HG03354 (cell line): ENCODE measurements around the gene GORASP1.

ENCODE experiments used
- ATAC-seq: cut with Tn5 transposase; IDR thresholded peaks from one replicate; pipeline ENCODE4 v1.9.1; 2021; ENCODE audit warnings: mild to moderate bottlenecking; ENCODE audit not compliant: unreplicated experiment, poor library complexity, severe bottlenecking

Gene GORASP1

GRCh38 chr3:39142067-39142466, 34.6 kb upstream of the GORASP1 start:
- ATAC-seq = no peak

DNA sequence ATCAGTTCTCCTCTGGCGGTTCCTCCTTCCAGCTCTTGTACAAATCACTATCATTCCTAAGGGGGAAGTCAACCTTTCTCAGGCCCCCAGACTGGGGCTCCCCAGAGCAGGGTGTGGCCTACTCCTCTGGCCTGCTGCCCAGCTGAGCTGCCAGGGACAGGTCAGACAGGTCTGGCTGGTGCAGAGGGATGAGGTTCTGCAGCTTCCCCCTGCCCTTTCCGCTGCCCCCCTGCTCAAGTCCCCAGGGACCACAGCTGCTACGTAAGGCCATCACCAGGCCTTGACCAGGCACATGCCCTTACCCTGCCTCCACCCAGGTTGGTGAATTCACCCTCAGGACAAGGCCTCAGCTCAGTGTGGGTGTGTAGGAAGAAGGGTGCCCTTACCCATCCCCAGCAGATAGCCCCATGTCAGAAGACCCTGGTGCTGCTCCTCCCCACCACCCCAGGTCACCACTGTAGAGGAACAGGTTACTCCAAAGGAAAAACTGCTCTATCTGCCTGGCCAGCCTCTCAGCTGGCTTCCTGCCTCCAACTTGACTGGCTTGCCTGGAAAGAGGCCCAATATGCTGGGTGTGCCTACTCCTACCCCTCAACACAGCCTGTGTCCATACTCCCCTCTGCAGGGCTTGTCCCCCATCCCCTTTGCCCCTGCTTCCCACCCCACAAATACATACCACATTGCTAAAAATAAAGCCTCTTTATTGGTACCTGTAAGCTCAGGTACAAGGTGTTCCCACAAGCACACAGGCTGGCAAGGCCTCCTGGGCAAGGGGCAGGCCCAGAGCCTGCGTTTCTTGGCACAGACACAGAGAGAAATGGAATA, 34.0 kb upstream of the GORASP1 start:
- ATAC-seq = no peak

DNA sequence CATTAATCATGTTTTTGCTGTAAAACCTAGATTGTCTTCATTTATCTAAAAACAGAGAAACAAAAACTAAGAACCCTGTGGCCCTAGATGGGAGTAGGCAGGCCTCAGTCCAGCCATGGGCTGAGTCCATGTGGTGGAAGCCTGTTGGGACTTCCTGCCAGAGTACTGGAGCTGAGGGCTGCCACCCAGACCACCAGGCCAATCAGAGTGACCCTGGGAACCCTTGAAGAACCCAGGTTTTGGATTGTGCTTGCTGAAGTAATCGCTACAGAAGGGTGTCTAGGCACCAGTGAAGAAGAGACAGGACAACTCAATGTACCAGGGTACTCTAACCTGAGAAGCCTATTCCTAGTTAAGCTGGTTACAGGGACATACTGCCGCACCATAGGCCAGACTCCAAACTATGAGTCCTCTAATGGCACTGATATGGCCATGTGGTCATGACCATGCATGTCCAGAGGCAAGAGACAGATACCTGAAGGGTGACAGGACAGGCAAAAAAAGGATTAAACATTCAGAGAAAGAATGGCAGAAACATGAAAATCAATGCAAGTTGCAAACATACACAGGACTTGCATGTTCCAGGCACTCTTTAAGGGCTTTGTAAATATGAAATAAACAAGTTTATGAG, 33.0 kb upstream of the GORASP1 start:
- no peak for ATAC-seq

- ATAC-seq = no peak
These were observed 32.0 kb upstream of the GORASP1 start for GRCh38 chr3:39139442-39139841.

DNA sequence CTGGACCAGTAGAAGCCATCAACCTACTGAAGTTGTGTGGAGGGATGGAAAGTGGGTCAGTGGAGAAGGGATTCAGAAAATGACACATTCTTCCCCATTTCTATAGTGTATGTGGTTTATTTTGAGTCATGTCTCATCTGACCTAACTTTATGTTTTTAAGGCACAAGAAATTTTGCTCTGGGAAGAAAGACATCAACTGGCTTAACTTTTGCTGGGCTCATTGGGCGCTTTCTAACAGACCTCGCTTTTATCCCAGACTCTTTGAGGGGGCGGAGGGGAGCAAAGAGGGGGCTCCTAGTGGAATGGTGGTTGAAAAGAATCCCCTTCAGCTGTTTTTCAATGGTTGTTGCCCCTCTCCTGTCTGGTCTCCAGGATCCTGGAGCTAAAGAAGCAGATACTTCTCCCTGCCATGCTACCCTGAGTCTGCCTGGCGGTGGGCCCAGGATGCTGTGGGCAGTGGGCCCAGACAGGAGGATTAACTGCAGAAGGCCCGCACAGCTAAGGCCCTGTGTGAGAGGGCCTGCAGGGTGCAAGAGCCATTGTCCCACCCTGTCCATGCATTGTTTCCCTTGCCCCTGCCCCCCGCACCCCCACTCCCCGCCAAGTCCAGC, 31.5 kb upstream of the GORASP1 start:
- ATAC-seq = no peak

- ATAC-seq = no peak
These were observed 30.8 kb upstream of the GORASP1 start for GRCh38 chr3:39137991-39138803.

DNA sequence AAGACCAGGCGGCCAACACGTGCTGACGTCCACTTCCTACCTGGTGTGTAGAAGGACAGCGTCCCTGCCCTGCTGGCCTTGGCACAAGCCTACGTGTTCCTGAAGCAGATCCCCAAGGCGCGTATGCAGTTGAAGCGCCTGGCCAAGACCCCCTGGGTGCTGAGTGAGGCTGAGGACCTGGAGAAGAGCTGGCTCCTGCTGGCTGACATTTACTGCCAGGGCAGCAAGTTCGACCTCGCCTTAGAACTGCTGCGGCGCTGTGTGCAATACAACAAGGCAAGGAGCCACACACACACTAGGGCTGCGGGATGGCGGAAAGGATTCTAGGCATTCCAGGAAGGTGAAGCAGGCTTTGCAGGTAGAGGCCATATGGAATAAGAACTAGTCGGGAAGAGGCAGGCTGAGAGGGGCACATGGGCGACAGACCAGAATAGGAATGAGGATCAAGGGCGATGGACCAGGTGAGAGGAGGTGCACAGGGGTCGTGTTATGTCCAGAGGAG, 30.1 kb upstream of the GORASP1 start:
- no peak for ATAC-seq

GRCh38 chr3:39136533-39137434, 29.4 kb upstream of the GORASP1 start:
- no peak for ATAC-seq

DNA sequence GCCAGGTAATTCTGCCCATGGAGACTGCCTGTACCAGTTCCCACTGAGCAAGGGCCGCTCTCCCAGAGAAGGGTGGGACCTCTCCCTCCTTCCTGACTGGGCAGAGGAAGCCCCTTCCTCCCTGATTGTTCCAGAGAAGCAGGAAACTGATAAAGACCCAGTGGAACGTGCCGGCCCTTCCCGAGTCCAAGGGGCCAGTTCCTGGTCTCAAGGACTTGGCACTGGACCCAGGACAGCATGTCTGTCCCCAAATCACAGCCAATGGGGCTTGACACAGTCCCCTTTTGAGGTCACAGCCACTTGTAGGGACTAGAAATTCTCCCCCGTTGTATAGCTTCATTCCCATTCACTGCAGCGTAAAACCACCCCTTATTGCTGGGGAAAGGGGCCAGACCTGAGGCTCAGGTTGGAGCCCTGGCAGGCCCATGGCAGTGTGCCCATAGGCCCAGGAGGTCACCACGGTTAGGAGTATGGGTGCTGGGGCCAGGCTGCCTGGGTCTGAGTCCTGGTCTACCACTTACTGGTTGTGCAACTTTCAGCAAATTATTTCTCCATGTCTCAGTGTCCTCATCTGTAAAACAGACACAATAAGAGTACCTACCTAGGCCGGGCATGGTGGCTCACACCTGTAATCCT, 27.9 kb upstream of the GORASP1 start:
- no peak for ATAC-seq

DNA sequence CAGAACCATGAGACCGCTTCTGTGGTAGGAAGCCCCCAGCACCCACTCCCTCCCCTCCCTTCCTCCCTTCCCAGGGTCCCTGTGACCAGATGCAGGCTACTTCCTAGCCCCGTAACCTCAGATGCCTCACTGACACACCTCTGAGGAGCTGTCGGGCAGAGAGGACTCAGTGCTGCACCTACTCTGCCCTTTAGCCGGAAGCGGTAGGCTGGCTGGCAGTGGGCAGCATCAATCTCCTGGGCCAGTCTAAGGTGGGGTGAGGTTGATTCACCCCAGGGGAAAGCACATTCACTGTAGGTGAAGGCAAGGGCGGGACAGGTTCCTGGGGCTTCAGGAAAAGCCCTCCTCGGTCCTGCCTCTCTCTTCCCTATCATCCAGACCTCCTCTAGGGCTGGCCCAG, 26.9 kb upstream of the GORASP1 start:
- ATAC-seq = no peak

DNA sequence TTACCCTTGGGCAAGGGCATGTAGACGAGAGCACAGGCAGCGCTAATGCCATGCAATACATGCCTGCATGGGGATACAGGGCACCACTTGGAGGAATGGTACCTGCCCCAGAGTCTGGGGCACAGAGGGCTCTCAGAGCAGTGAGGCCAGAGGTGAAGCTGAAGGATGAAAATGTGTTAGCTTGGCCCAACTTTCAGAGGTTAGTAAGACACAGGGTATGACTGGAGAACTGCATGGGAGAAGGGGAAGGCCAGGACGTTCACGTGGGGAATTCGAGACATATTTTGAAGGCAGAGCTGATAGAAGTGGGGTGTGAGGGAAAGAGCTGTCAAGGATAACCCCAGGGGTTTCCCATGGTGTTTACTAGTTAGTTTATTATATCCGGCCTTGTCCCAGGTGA, 26.4 kb upstream of the GORASP1 start:
- no peak for ATAC-seq

DNA sequence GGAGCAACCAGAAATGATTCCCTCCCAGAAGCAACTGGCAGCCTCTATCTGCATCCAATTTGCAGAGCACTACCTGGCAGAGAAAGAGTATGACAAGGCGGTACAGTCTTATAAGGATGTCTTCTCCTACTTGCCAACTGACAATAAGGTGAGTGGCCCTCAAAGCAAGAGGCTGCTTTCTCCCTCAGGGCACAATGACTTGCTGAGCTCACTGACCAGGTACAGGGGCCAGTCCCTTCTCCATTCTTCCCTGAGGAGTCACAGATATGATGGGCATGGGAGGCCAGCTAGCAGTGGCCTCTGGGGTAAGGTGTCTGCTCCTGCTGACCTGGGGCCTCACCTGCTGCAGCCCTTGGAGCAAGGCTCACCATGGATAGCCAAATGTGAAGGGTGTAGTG, 25.7 kb upstream of the GORASP1 start:
- ATAC-seq = no peak

- no peak for ATAC-seq
These were observed 25.0 kb upstream of the GORASP1 start for GRCh38 chr3:39132096-39133092.

GRCh38 chr3:39130693-39131265, 23.4 kb upstream of the GORASP1 start:
- ATAC-seq = no peak

- ATAC-seq = no peak
These were observed 22.6 kb upstream of the GORASP1 start for GRCh38 chr3:39130026-39130425.

GRCh38 chr3:39128951-39129350, 21.5 kb upstream of the GORASP1 start:
- no peak for ATAC-seq

DNA sequence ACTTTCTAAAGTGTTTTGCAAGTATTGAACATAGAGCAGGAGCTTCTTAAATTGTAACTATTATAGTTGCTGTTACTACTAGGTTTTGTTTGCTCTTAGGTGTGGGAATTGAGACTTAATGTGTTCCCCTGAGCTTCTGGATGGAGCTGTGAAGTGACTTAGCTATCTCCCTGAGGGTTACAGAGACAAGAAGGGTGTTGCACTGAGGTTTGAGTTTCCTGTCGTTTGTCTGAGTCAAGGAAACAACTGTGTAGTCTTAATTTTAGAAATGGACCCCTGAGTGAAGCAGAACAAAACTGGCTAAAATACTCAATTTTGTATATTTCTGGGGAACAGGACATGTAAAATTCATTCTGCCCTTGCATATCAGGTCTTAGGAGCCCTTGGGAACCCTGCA, 20.5 kb upstream of the GORASP1 start:
- no peak for ATAC-seq
